ENCODE data around the gene MIOX. TPM values are rescaled to one million over a fixed set of nuclear protein-coding genes. Genes with fewer than 3 reads are reported as not detected.
A peak's percentile ranks its signal among the peaks of the same experiment; 100 is the strongest.

The MIOX gene
- total RNA-seq, 1 experiment from 2014 or later, result not detected

- no peak for DNase-seq (ENCODE audit: low spot score)
These were observed 13.6 kb upstream of the MIOX start for GRCh38 chr22:50473088-50473487.

- no peak for DNase-seq (ENCODE audit: low spot score)
These were observed 12.6 kb upstream of the MIOX start for GRCh38 chr22:50473855-50474671.

- peak; percentile 62 for DNase-seq (ENCODE audit: low spot score)
These were observed 11.7 kb upstream of the MIOX start, which contains the start of gene SBF1 for GRCh38 chr22:50474710-50475651. Gene SBF1, minus strand, starts transcription at chr22:50475035. Its CDS starts 195 bp downstream, at chr22:50474840.

GRCh38 chr22:50475652-50476002, 11.0 kb upstream of the MIOX start:
- DNase-seq (ENCODE audit: low spot score), result no peak

GRCh38 chr22:50476868-50477267, 9.8 kb upstream of the MIOX start:
- DNase-seq (ENCODE audit: low spot score), result no peak

GRCh38 chr22:50477923-50478322, 8.7 kb upstream of the MIOX start:
- no peak for DNase-seq (ENCODE audit: low spot score)

GRCh38 chr22:50479721-50480120, 6.9 kb upstream of the MIOX start:
- DNase-seq (ENCODE audit: low spot score), result no peak

- no peak for DNase-seq (ENCODE audit: low spot score)
These were observed 5.6 kb upstream of the MIOX start for GRCh38 chr22:50481045-50481439.

- no peak for DNase-seq (ENCODE audit: low spot score)
These were observed 5.1 kb upstream of the MIOX start, which contains the start of gene ADM2 for GRCh38 chr22:50481440-50482106. Gene ADM2, plus strand, starts transcription at chr22:50481543. Its CDS starts 305 bp downstream, at chr22:50481848.

GRCh38 chr22:50482107-50483074, 4.3 kb upstream of the MIOX start:
- no peak for DNase-seq (ENCODE audit: low spot score)

GRCh38 chr22:50483106-50483505, 3.6 kb upstream of the MIOX start:
- DNase-seq (ENCODE audit: low spot score), result no peak

GRCh38 chr22:50483556-50483955, 3.1 kb upstream of the MIOX start:
- no peak for DNase-seq (ENCODE audit: low spot score)

GRCh38 chr22:50483977-50484853, 2.4 kb upstream of the MIOX start:
- DNase-seq (ENCODE audit: low spot score), result no peak

GRCh38 chr22:50485221-50486131, 1.2 kb upstream of the MIOX start:
- DNase-seq (ENCODE audit: low spot score), result no peak

- DNase-seq (ENCODE audit: low spot score), result no peak
These were observed 789 bp downstream of the MIOX start for GRCh38 chr22:50487290-50488005.

- no peak for DNase-seq (ENCODE audit: low spot score)
These were observed 1.5 kb downstream of the MIOX start for GRCh38 chr22:50488006-50488677.

- no peak for DNase-seq (ENCODE audit: low spot score)
These were observed 2.2 kb downstream of the MIOX start for GRCh38 chr22:50488886-50489285.
